Measurements from ENCODE around the gene PDCL3.

The PDCL3 gene

GRCh38 chr2:100537918-100538317 is 24.9 kb upstream of the PDCL3 start:
- Histone ChIP-seq H3K4me1 (ENCODE audit: control insufficient read depth, insufficient read depth, low read length) (no peaks in the 10 kb centered on the region), H3K4me3 (ENCODE audit: low read length) (no peak overlapping the region), H3K9me3 (replicated peaks; ENCODE audit: low read length) (no peaks in the 10 kb centered on the region), H3K4me2 (ENCODE audit: low read length) (no peak overlapping the region), H3K27me3 (ENCODE audit: control insufficient read depth, insufficient read depth, low read length) (no peaks in the 10 kb centered on the region), H3K36me3 (ENCODE audit: insufficient read depth, low read length) (no peaks in the 10 kb centered on the region), H3K9ac (ENCODE audit: low read depth, low read length) (no peak overlapping the region)

DNA sequence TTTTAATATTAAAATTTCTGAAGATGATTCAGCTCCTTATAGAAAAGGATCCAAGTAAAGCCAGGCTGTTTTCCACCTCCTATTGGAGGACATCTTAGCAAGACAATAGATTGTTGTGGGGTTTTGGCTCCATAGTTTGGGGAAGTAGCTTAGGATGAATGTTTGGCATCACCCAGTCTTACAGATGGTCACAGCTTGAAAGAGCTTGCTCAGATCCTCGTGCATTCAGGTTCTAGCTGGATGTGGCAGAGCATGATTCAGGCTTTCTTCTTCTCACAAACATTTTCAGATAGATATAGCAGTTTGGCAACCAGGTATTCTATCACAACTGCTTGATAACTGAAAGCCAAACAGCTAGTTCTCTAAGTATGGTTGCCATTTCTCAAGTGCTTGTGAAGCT is 23.6 kb upstream of the PDCL3 start:
- Histone ChIP-seq H3K4me3 (ENCODE audit: low read length) (no peak overlapping the region), H3K4me2 (ENCODE audit: low read length) (no peak overlapping the region), H3K36me3 (ENCODE audit: insufficient read depth, low read length) (no peaks in the 10 kb centered on the region), H3K27me3 (ENCODE audit: control insufficient read depth, insufficient read depth, low read length) (no peaks in the 10 kb centered on the region), H3K9me3 (replicated peaks; ENCODE audit: low read length) (no peaks in the 10 kb centered on the region), H3K4me1 (ENCODE audit: control insufficient read depth, insufficient read depth, low read length) (no peaks in the 10 kb centered on the region), H3K9ac (ENCODE audit: low read depth, low read length) (no peak overlapping the region)

DNA sequence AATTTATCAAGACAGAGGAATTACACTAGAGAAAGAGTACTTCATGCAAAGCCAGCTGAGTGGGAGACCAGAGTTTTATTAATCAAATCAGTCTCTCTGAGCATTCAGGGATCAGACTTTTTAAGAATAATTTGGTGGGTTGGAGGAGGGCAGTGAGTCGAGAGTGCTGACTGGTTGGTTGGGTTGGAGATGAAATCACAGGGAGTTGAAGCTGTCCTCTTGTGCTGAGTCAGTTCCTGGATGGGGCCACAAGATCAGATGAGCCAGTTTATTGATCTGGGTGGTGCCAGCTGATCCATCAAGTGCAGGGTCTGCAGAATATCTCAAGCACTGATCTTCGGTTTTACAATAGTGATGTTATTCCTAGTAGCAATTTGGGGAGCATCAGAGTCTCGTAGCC is 21.4 kb upstream of the PDCL3 start:
- H3K36me3 ChIP-seq (ENCODE audit: insufficient read depth, low read length), result no peaks in the 10 kb centered on the region
- no peaks in the 10 kb centered on the region for H3K9me3 ChIP-seq (replicated peaks; ENCODE audit: low read length)
- no peak overlapping the region for H3K9ac ChIP-seq (ENCODE audit: low read depth, low read length)
- no peaks in the 10 kb centered on the region for H3K27me3 ChIP-seq (ENCODE audit: control insufficient read depth, insufficient read depth, low read length)
- no peaks in the 10 kb centered on the region for H3K4me1 ChIP-seq (ENCODE audit: control insufficient read depth, insufficient read depth, low read length)
- H3K4me2 ChIP-seq (ENCODE audit: low read length), result no peak overlapping the region
- no peak overlapping the region for H3K4me3 ChIP-seq (ENCODE audit: low read length)

DNA sequence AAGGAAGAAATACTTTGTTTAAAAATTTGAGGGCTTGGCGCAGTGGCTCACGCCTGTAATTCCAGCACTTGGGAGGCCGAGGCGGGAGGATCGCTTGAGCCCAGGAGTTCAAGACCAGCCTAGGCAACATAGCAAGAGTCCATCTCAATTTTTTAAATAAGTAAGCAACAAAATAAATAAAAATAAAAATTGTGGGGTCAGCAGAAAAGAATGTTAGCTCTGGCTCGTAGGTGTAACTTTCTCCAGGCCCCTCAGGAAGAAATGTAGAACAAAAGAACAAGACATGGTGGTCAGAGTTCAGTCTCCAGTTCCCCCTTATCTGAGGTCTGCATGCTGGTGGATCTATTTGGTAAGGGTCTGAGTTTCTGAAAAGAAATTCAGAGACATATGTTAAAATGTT is 20.4 kb upstream of the PDCL3 start:
- Histone ChIP-seq H3K4me3 (ENCODE audit: low read length) (no peak overlapping the region), H3K4me1 (ENCODE audit: control insufficient read depth, insufficient read depth, low read length) (no peaks in the 10 kb centered on the region), H3K9ac (ENCODE audit: low read depth, low read length) (no peak overlapping the region), H3K4me2 (ENCODE audit: low read length) (no peak overlapping the region), H3K36me3 (ENCODE audit: insufficient read depth, low read length) (no peaks in the 10 kb centered on the region), H3K27me3 (ENCODE audit: control insufficient read depth, insufficient read depth, low read length) (no peaks in the 10 kb centered on the region), H3K9me3 (replicated peaks; ENCODE audit: low read length) (no peaks in the 10 kb centered on the region)

- H3K9ac ChIP-seq (ENCODE audit: low read depth, low read length), result no peak overlapping the region
- H3K9me3 ChIP-seq (replicated peaks; ENCODE audit: low read length), result no peaks in the 10 kb centered on the region
- no peak overlapping the region for H3K4me3 ChIP-seq (ENCODE audit: low read length)
- H3K27me3 ChIP-seq (ENCODE audit: control insufficient read depth, insufficient read depth, low read length), result no peaks in the 10 kb centered on the region
- H3K4me1 ChIP-seq (ENCODE audit: control insufficient read depth, insufficient read depth, low read length), result no peaks in the 10 kb centered on the region
- H3K4me2 ChIP-seq (ENCODE audit: low read length), result no peak overlapping the region
- no peaks in the 10 kb centered on the region for H3K36me3 ChIP-seq (ENCODE audit: insufficient read depth, low read length)
These were observed 17.7 kb upstream of the PDCL3 start for GRCh38 chr2:100544911-100545596.

DNA sequence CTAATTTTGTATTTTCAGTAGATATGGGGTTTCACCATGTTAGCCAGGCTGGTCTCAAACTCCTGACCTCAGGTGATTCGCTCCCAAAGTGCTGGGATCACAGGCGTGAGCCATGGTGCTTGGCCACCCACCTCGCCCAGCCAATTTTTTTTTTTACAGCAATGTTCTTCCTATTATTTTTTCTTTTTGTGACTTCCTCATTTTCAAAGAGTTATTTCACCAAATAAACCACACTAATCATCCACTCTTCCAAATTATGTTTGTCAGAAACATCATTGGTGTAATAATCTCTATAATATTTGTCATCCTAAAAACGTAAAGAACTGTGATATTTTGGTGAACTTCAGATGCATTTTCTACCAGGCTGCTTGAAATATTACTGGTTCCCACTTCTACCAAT is 16.3 kb upstream of the PDCL3 start:
- Histone ChIP-seq H3K27me3 (ENCODE audit: control insufficient read depth, insufficient read depth, low read length) (no peaks in the 10 kb centered on the region), H3K9me3 (replicated peaks; ENCODE audit: low read length) (no peaks in the 10 kb centered on the region), H3K4me1 (ENCODE audit: control insufficient read depth, insufficient read depth, low read length) (no peaks in the 10 kb centered on the region), H3K4me3 (ENCODE audit: low read length) (no peak overlapping the region), H3K9ac (ENCODE audit: low read depth, low read length) (no peak overlapping the region), H3K4me2 (ENCODE audit: low read length) (no peak overlapping the region), H3K36me3 (ENCODE audit: insufficient read depth, low read length) (no peaks in the 10 kb centered on the region)

DNA sequence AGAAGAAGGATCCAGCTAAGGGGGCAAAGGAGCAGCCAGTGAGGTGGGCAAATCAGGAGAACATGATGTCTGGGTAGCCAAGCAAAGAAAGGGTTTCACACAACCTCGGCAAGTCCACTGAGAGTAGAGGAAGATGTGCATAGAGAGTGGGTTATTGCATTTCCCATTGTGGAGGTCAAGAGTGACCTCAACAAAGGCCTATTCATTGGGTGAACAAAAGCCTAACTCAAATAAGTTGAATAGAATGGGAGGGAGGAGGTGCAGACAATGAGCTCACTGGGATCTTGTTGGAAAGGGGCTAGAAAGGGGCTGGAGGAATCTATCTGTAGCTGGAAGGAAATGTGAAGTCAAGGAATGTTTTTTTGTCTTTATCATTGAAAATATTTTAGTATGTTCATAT is 14.0 kb upstream of the PDCL3 start:
- no peaks in the 10 kb centered on the region for H3K27me3 ChIP-seq (ENCODE audit: control insufficient read depth, insufficient read depth, low read length)
- H3K9me3 ChIP-seq (replicated peaks; ENCODE audit: low read length), result no peaks in the 10 kb centered on the region
- H3K4me1 ChIP-seq (ENCODE audit: control insufficient read depth, insufficient read depth, low read length), result no peaks in the 10 kb centered on the region
- no peak overlapping the region for H3K4me3 ChIP-seq (ENCODE audit: low read length)
- H3K36me3 ChIP-seq (ENCODE audit: insufficient read depth, low read length), result no peaks in the 10 kb centered on the region
- H3K9ac ChIP-seq (ENCODE audit: low read depth, low read length), result no peak overlapping the region
- no peak overlapping the region for H3K4me2 ChIP-seq (ENCODE audit: low read length)

DNA sequence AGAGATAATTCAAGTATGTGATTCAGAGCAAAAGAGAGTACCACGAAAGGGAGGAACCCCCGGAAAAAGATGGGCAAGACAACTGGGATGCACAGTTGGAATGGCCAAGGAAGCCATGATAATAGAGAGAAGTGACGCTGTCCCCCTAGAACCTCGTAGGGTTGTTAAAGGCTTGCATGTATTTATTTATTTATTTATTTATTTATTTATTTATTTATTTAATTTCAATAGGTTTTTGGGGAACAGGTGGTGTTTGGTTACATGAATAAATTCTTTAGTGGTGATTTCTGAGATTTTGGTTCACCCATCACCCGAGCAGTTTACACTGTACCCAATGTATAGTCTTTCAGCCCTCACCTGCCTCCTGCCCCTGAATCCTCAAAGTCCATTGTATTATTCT is 11.5 kb upstream of the PDCL3 start:
- H3K4me3 ChIP-seq (ENCODE audit: low read length), result no peak overlapping the region
- H3K9me3 ChIP-seq (replicated peaks; ENCODE audit: low read length), result no peaks in the 10 kb centered on the region
- no peaks in the 10 kb centered on the region for H3K27me3 ChIP-seq (ENCODE audit: control insufficient read depth, insufficient read depth, low read length)
- no peak overlapping the region for H3K4me2 ChIP-seq (ENCODE audit: low read length)
- no peaks in the 10 kb centered on the region for H3K36me3 ChIP-seq (ENCODE audit: insufficient read depth, low read length)
- no peaks in the 10 kb centered on the region for H3K4me1 ChIP-seq (ENCODE audit: control insufficient read depth, insufficient read depth, low read length)
- no peak overlapping the region for H3K9ac ChIP-seq (ENCODE audit: low read depth, low read length)

GRCh38 chr2:100554798-100555407 is 7.9 kb upstream of the PDCL3 start:
- Histone ChIP-seq H3K27me3 (ENCODE audit: control insufficient read depth, insufficient read depth, low read length) (peaks cover 12% of the 10 kb centered on the region), H3K4me2 (ENCODE audit: low read length) (no peak overlapping the region), H3K9ac (ENCODE audit: low read depth, low read length) (no peak overlapping the region), H3K4me1 (ENCODE audit: control insufficient read depth, insufficient read depth, low read length) (no peaks in the 10 kb centered on the region), H3K4me3 (ENCODE audit: low read length) (no peak overlapping the region), H3K36me3 (ENCODE audit: insufficient read depth, low read length) (no peaks in the 10 kb centered on the region), H3K9me3 (replicated peaks; ENCODE audit: low read length) (no peaks in the 10 kb centered on the region)

DNA sequence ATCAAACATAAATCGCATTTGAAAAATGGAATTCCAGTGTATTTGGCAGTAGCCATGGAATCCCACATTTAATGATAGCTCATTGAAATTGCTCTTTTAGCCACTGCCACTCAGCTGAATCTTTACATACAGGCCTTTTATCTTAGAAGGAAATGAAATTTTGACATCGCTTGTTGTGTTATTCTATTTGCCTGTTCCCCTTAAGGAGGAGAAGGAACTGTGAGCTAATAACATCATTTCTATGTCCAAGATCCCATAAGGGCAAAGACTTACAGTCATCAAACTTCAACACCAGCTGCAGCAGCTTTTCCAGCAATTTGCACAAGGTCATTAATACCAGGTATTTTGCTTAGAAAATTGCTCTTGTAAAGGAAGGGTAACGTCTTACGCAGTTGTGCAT is 6.0 kb upstream of the PDCL3 start:
- H3K36me3 ChIP-seq (ENCODE audit: insufficient read depth, low read length), result no peaks in the 10 kb centered on the region
- no peaks in the 10 kb centered on the region for H3K9me3 ChIP-seq (replicated peaks; ENCODE audit: low read length)
- H3K27me3 ChIP-seq (ENCODE audit: control insufficient read depth, insufficient read depth, low read length), result peaks cover 12% of the 10 kb centered on the region
- H3K4me3 ChIP-seq (ENCODE audit: low read length), result no peak overlapping the region
- H3K9ac ChIP-seq (ENCODE audit: low read depth, low read length), result no peak overlapping the region
- H3K4me1 ChIP-seq (ENCODE audit: control insufficient read depth, insufficient read depth, low read length), result peaks cover under 1% of the 10 kb centered on the region
- H3K4me2 ChIP-seq (ENCODE audit: low read length), result no peak overlapping the region

- Histone ChIP-seq H3K9ac (ENCODE audit: low read depth, low read length) (no peak overlapping the region), H3K9me3 (replicated peaks; ENCODE audit: low read length) (no peaks in the 10 kb centered on the region), H3K4me1 (ENCODE audit: control insufficient read depth, insufficient read depth, low read length) (peaks cover 8% of the 10 kb centered on the region), H3K4me3 (ENCODE audit: low read length) (no peak overlapping the region), H3K36me3 (ENCODE audit: insufficient read depth, low read length) (no peaks in the 10 kb centered on the region), H3K4me2 (ENCODE audit: low read length) (no peak overlapping the region), H3K27me3 (ENCODE audit: control insufficient read depth, insufficient read depth, low read length) (peaks cover 12% of the 10 kb centered on the region)
These were observed 2.5 kb upstream of the PDCL3 start for GRCh38 chr2:100560216-100560830.

- Histone ChIP-seq H3K9ac (ENCODE audit: low read depth, low read length) (no peak overlapping the region), H3K4me3 (ENCODE audit: low read length) (no peak overlapping the region)
These were observed 1.6 kb upstream of the PDCL3 start for GRCh38 chr2:100561191-100561590.

More at GRCh38 chr2:100561191-100561590, 1.6 kb upstream of the PDCL3 start:
- Histone ChIP-seq H3K4me2 (ENCODE audit: low read length) (no peak overlapping the region), H3K36me3 (ENCODE audit: insufficient read depth, low read length) (no peaks in the 10 kb centered on the region), H3K27me3 (ENCODE audit: control insufficient read depth, insufficient read depth, low read length) (peaks cover 12% of the 10 kb centered on the region), H3K4me1 (ENCODE audit: control insufficient read depth, insufficient read depth, low read length) (peaks cover 8% of the 10 kb centered on the region), H3K9me3 (replicated peaks; ENCODE audit: low read length) (no peaks in the 10 kb centered on the region)

All from skeletal muscle satellite cell (primary cell).